Measurements from ENCODE around the gene RIPOR3. TPM values are rescaled to one million over a fixed set of nuclear protein-coding genes. Genes with fewer than 3 reads are reported as not detected.
"Not testable (repeated sequence)": the region's sequence is repeated elsewhere in the genome, so short reads cannot be mapped to it uniquely, and the experiment has no call there.

Gene RIPOR3
- total RNA-seq, 1 experiment from 2014 or later = 0.31 TPM

- DNase-seq (ENCODE audit: low spot score) = no peak
These were observed 31.2 kb downstream of the RIPOR3 start for GRCh38 chr20:50659975-50660670.

- peak; percentile 77 for DNase-seq (ENCODE audit: low spot score)
These were observed 32.5 kb downstream of the RIPOR3 start for GRCh38 chr20:50658804-50659380.

GRCh38 chr20:50655311-50655880 lies 35.9 kb downstream of the RIPOR3 start:
- no peak for DNase-seq (ENCODE audit: low spot score)

- DNase-seq (ENCODE audit: low spot score) = no peak
These were observed 36.4 kb downstream of the RIPOR3 start for GRCh38 chr20:50654904-50655303.

GRCh38 chr20:50652702-50653294 lies 38.5 kb downstream of the RIPOR3 start:
- DNase-seq (ENCODE audit: low spot score) = no peak

- no peak for DNase-seq (ENCODE audit: low spot score)
These were observed 39.7 kb downstream of the RIPOR3 start for GRCh38 chr20:50651676-50652075.

- no peak for DNase-seq (ENCODE audit: low spot score)
These were observed 41.8 kb downstream of the RIPOR3 start for GRCh38 chr20:50649590-50649989.

GRCh38 chr20:50648651-50649050 lies 42.7 kb downstream of the RIPOR3 start:
- no peak for DNase-seq (ENCODE audit: low spot score)

GRCh38 chr20:50646483-50646996 lies 44.8 kb downstream of the RIPOR3 start:
- DNase-seq (ENCODE audit: low spot score) = no peak

GRCh38 chr20:50645253-50646068 lies 45.9 kb downstream of the RIPOR3 start:
- peak; percentile 99 for DNase-seq (ENCODE audit: low spot score)

- peak; percentile 67 for DNase-seq (ENCODE audit: low spot score)
These were observed 49.0 kb downstream of the RIPOR3 start for GRCh38 chr20:50642288-50642803.

GRCh38 chr20:50641625-50642287 lies 49.6 kb downstream of the RIPOR3 start:
- DNase-seq (ENCODE audit: low spot score) = not testable (repeated sequence)

GRCh38 chr20:50639971-50640711 lies 51.2 kb downstream of the RIPOR3 start:
- not testable (repeated sequence) for DNase-seq (ENCODE audit: low spot score)

- DNase-seq (ENCODE audit: low spot score) = not testable (repeated sequence)
These were observed 53.1 kb downstream of the RIPOR3 start for GRCh38 chr20:50638015-50638847.

- DNase-seq (ENCODE audit: low spot score) = no peak
These were observed 54.5 kb downstream of the RIPOR3 start for GRCh38 chr20:50636601-50637540.

GRCh38 chr20:50635676-50636600 lies 55.4 kb downstream of the RIPOR3 start:
- peak; percentile 89 for DNase-seq (ENCODE audit: low spot score)
